OCI-LY1 (cell line): ENCODE data around the gene SNTG2.

Experiments
- H2AFZ ChIP-seq: fragments of 200-600 bp; sonication (generic), shearing (Covaris generic); 2 replicates; pipeline ENCODE4 v1.6.0; 2014; ENCODE audit warnings: antibody characterized with exemption, mild to moderate bottlenecking, low read length
- H3F3A ChIP-seq: fragments of 200-600 bp; sonication (generic), shearing (Covaris generic); 2 replicates; pipeline ENCODE4 v1.6.0; 2014; ENCODE audit warnings: mild to moderate bottlenecking, antibody characterized with exemption, low read length, moderate library complexity; ENCODE audit not compliant: insufficient read depth
- H3K27ac ChIP-seq: fragments of 200-600 bp; sonication (generic); 2 replicates; pipeline ENCODE4 v1.5.1; 2014; ENCODE audit warnings: low read length, mixed run types, mild to moderate bottlenecking, low read depth; ENCODE audit not compliant: poor library complexity, severe bottlenecking
- H3K27me3 ChIP-seq: fragments of 200-600 bp; sonication (generic); 2 replicates; pipeline ENCODE4 v1.6.0; 2014; ENCODE audit warnings: antibody characterized with exemption, mild to moderate bottlenecking, low read length, moderate library complexity; ENCODE audit not compliant: insufficient read depth
- H3K36me3 ChIP-seq: fragments of 200-600 bp; sonication (generic); 2 replicates; pipeline ENCODE4 v1.6.1; 2014; ENCODE audit warnings: mild to moderate bottlenecking, antibody characterized with exemption, low read length, moderate library complexity, mixed read lengths; ENCODE audit not compliant: insufficient read depth
- H3K4me1 ChIP-seq: fragments of 200-600 bp; sonication (generic); 2 replicates; pipeline ENCODE4 v1.5.1; 2014; ENCODE audit warnings: mild to moderate bottlenecking, low read length, moderate library complexity; ENCODE audit not compliant: insufficient read depth, severe bottlenecking
- H3K4me2 ChIP-seq: fragments of 200-600 bp; sonication (generic), shearing (Covaris generic); 2 replicates; pipeline ENCODE4 v1.6.1; 2014; ENCODE audit warnings: low read length
- H3K4me3 ChIP-seq: fragments of 200-600 bp; sonication (generic); 2 replicates; pipeline ENCODE4 v1.5.1; 2014; ENCODE audit warnings: low read length, low read depth, mild to moderate bottlenecking, mixed read lengths; ENCODE audit not compliant: poor library complexity, severe bottlenecking
- H3K79me2 ChIP-seq: fragments of 200-600 bp; shearing (Covaris generic); 2 replicates; pipeline ENCODE4 v1.6.1; 2016; ENCODE audit warnings: mixed run types, low read length, mixed read lengths; ENCODE audit not compliant: insufficient read depth
- H3K9ac ChIP-seq: fragments of 200-600 bp; sonication (generic), shearing (Covaris generic); 2 replicates; pipeline ENCODE4 v1.6.1; 2014; ENCODE audit warnings: mild to moderate bottlenecking, low read length, mixed read lengths
- H3K9me2 ChIP-seq: fragments of 200-600 bp; sonication (generic), shearing (Covaris generic); 2 replicates; pipeline ENCODE4 v1.6.1; 2014; ENCODE audit warnings: low read depth, mild to moderate bottlenecking, low read length, mixed read lengths
- H3K9me3 ChIP-seq: fragments of 200-600 bp; shearing (Covaris generic); 2 replicates; pipeline ENCODE4 v1.6.1; 2014; ENCODE audit warnings: low read length, mixed read lengths
- H4K20me1 ChIP-seq: fragments of 200-600 bp; sonication (generic), shearing (Covaris generic); 2 replicates; pipeline ENCODE4 v1.6.0; 2016; ENCODE audit warnings: mild to moderate bottlenecking, low read length; ENCODE audit not compliant: insufficient read depth
- EZH2 ChIP-seq: fragments of 200-600 bp; sonication (generic), shearing (Covaris generic); IDR thresholded peaks from 2 replicates; pipeline ENCODE4 v1.8.0; 2017; ENCODE audit warnings: borderline replicate concordance, mixed run types, mild to moderate bottlenecking, antibody characterized with exemption, low read length, moderate library complexity, mixed read lengths
- TF ChIP-seq, protein P1 (sequence below): fragments of 200-600 bp; sonication (generic), shearing (Covaris generic); IDR thresholded peaks from 2 replicates; pipeline ENCODE4 v1.5.1; 2017; ENCODE audit warnings: mild to moderate bottlenecking, antibody characterized with exemption, low read length, moderate library complexity, mixed read lengths

SNTG2 gene

GRCh38 chr2:1282552-1282951, 331.9 kb downstream of the SNTG2 start:
- TF ChIP-seq EZH2 = no peak
- H3K9me2 ChIP-seq = no peaks in the 10 kb centered on the region
- no peak overlapping the region for H3K4me2 ChIP-seq

DNA sequence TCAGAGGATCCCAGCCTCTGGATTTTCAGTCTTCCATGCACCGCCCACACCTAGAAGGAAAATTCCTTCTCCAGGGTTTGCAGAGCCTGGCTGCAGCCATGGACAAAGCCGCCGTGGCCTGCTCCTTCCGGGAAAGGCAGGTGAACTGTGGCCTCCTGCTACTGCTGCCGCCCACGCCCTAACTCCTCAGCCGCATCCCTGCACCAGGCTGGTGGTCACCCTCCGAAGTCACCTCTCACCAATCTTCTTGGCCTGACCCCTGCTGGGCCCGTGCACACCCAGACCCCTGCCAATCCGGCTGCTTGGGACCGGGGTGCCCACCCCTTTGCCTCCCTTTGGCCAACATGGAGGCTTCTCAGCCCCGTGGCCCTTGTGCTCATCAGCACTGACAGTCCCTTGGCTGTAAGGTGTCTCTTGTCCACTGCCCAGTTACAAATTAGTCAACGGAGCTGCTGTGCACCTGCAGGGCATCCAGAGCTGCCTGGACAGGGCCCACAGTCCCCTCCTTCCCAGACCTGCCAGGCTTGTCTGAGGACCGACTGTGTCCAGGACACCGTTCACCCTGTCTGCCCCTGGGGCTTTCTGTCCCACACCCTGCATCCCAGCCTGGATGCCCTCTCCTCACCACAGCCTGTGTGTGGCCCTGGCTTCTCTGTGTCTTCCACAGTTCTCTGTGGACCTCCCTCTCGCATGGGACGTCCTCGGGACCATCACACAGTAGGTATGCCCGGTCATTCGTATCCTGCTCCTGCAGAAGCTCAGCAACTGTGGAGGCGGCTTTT, 332.6 kb downstream of the SNTG2 start:
- H3K9me3 ChIP-seq = no peaks in the 10 kb centered on the region
- H3K4me2 ChIP-seq = no peak overlapping the region
- TF ChIP-seq, protein P1, sequence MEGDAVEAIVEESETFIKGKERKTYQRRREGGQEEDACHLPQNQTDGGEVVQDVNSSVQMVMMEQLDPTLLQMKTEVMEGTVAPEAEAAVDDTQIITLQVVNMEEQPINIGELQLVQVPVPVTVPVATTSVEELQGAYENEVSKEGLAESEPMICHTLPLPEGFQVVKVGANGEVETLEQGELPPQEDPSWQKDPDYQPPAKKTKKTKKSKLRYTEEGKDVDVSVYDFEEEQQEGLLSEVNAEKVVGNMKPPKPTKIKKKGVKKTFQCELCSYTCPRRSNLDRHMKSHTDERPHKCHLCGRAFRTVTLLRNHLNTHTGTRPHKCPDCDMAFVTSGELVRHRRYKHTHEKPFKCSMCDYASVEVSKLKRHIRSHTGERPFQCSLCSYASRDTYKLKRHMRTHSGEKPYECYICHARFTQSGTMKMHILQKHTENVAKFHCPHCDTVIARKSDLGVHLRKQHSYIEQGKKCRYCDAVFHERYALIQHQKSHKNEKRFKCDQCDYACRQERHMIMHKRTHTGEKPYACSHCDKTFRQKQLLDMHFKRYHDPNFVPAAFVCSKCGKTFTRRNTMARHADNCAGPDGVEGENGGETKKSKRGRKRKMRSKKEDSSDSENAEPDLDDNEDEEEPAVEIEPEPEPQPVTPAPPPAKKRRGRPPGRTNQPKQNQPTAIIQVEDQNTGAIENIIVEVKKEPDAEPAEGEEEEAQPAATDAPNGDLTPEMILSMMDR = no peak
- no peak for TF ChIP-seq EZH2

More at GRCh38 chr2:1282552-1282951, 331.9 kb downstream of the SNTG2 start:
- Histone ChIP-seq H3K9me3 (no peaks in the 10 kb centered on the region), H2AFZ (no peak overlapping the region), H3K27me3 (no peaks in the 10 kb centered on the region; the same call in 1 of the 2 replicates), H3K4me1 (no peaks in the 10 kb centered on the region), H3K36me3 (no peaks in the 10 kb centered on the region), H3K4me3 (no peak overlapping the region), H3K79me2 (no peaks in the 10 kb centered on the region), H4K20me1 (no peaks in the 10 kb centered on the region), H3F3A (no peaks in the 10 kb centered on the region), H3K9ac (no peak overlapping the region), H3K27ac (no peak overlapping the region)

GRCh38 chr2:1283871-1284270, 333.2 kb downstream of the SNTG2 start:
- H3K9me3 ChIP-seq = no peaks in the 10 kb centered on the region
- H3K4me2 ChIP-seq = no peak overlapping the region
- no peaks in the 10 kb centered on the region for H3K4me1 ChIP-seq
- H2AFZ ChIP-seq = no peak overlapping the region
- no peaks in the 10 kb centered on the region for H3K36me3 ChIP-seq
- H3K4me3 ChIP-seq = no peak overlapping the region
- no peaks in the 10 kb centered on the region for H3K9me2 ChIP-seq
- H3K9ac ChIP-seq = no peak overlapping the region
- no peak for TF ChIP-seq EZH2
- TF ChIP-seq, protein P1 = no peak
- no peaks in the 10 kb centered on the region for H3K27me3 ChIP-seq
- H3K79me2 ChIP-seq = no peaks in the 10 kb centered on the region
- H3F3A ChIP-seq = no peaks in the 10 kb centered on the region
- no peak overlapping the region for H3K27ac ChIP-seq
- H4K20me1 ChIP-seq = no peaks in the 10 kb centered on the region

More for the DNA sequence above, 332.6 kb downstream of the SNTG2 start:
- H2AFZ ChIP-seq = no peak overlapping the region
- no peaks in the 10 kb centered on the region for H3K9me2 ChIP-seq
- no peak overlapping the region for H3K9ac ChIP-seq
- no peaks in the 10 kb centered on the region for H3K4me1 ChIP-seq
- no peaks in the 10 kb centered on the region for H3K79me2 ChIP-seq
- no peaks in the 10 kb centered on the region for H3K36me3 ChIP-seq
- H3K27ac ChIP-seq = no peak overlapping the region
- no peaks in the 10 kb centered on the region for H3F3A ChIP-seq
- no peaks in the 10 kb centered on the region for H3K27me3 ChIP-seq
- no peaks in the 10 kb centered on the region for H4K20me1 ChIP-seq
- no peak overlapping the region for H3K4me3 ChIP-seq

GRCh38 chr2:1286929-1287328, 336.3 kb downstream of the SNTG2 start:
- Histone ChIP-seq H3K27me3 (no peaks in the 10 kb centered on the region), H3F3A (no peaks in the 10 kb centered on the region), H3K79me2 (no peaks in the 10 kb centered on the region), H3K36me3 (no peaks in the 10 kb centered on the region), H3K27ac (no peak overlapping the region), H4K20me1 (no peaks in the 10 kb centered on the region), H3K4me3 (no peak overlapping the region), H2AFZ (no peak overlapping the region), H3K9me2 (no peaks in the 10 kb centered on the region), H3K9me3 (no peaks in the 10 kb centered on the region), H3K9ac (no peak overlapping the region), H3K4me2 (no peak overlapping the region), H3K4me1 (no peaks in the 10 kb centered on the region)
- TF ChIP-seq EZH2 = no peak
- TF ChIP-seq, protein P1 = no peak
